Measurements from ENCODE around the gene DISP3.

- TF ChIP-seq CTCF (IDR thresholded peaks at IDR 0.05; ENCODE audit: low read length), result no peak
- TF ChIP-seq EZH2 (IDR thresholded peaks at IDR 0.05; ENCODE audit: borderline replicate concordance, low read length), result no peak
Measured at GRCh38 chr1:11564237-11564636, 85.3 kb downstream of the DISP3 start.

Measured in OCI-LY1 (cell line).